CD4-positive, alpha-beta T cell treated with Interferon alpha-2 for 1 hour (primary cell): Measurements from ENCODE around the gene DLD.
"Not testable (repeated sequence)": the region's sequence is repeated elsewhere in the genome, so short reads cannot be mapped to it uniquely, and the experiment has no call there.

Experiments
- DNase-seq, 2 donors: peaks; one replicate each; pipeline ENCODE4 v3.0.0-alpha.2; 2020 to 2022

The DLD gene

GRCh38 chr7:107890962-107891635 is at the start of gene DLD:
DLD (plus strand) TSS chr7:107891183; CDS start chr7:107891251, 68 bp downstream.
- DNase-seq = peak; percentile 90 to 94

GRCh38 chr7:107842213-107842612 is 48.8 kb upstream of the DLD start:
- no peak for DNase-seq

- DNase-seq = no peak
Observed at GRCh38 chr7:107843184-107843583, 47.8 kb upstream of the DLD start.

- no peak for DNase-seq
Observed at GRCh38 chr7:107846324-107846723, 44.7 kb upstream of the DLD start.

GRCh38 chr7:107847168-107847835 is 43.7 kb upstream of the DLD start:
- no peak for DNase-seq

- not testable (repeated sequence) for DNase-seq
Observed at GRCh38 chr7:107847836-107848175, 43.2 kb upstream of the DLD start.

GRCh38 chr7:107848211-107848610 is 42.8 kb upstream of the DLD start:
- not testable (repeated sequence) for DNase-seq

GRCh38 chr7:107850216-107850615 is 40.8 kb upstream of the DLD start:
- DNase-seq = no peak

- no peak for DNase-seq
Observed at GRCh38 chr7:107850643-107851042, 40.3 kb upstream of the DLD start.

GRCh38 chr7:107854454-107854853 is 36.5 kb upstream of the DLD start:
- DNase-seq = no peak

GRCh38 chr7:107854989-107855388 is 36.0 kb upstream of the DLD start:
- DNase-seq = no peak

- DNase-seq = peak in 1 of 2 donors; percentile 48
Observed at GRCh38 chr7:107856806-107857540, 34.0 kb upstream of the DLD start.

- no peak for DNase-seq
Observed at GRCh38 chr7:107857541-107857912, 33.5 kb upstream of the DLD start.

- no peak for DNase-seq
Observed at GRCh38 chr7:107858280-107858679, 32.7 kb upstream of the DLD start.

GRCh38 chr7:107860279-107860961 is 30.6 kb upstream of the DLD start:
- no peak for DNase-seq

- no peak for DNase-seq
Observed at GRCh38 chr7:107860981-107861652, 29.9 kb upstream of the DLD start.

- DNase-seq = no peak
Observed at GRCh38 chr7:107865956-107866775, 24.8 kb upstream of the DLD start.

- no peak for DNase-seq
Observed at GRCh38 chr7:107867858-107868466, 23.0 kb upstream of the DLD start.

- no peak for DNase-seq
Observed at GRCh38 chr7:107870427-107871000, 20.5 kb upstream of the DLD start.

GRCh38 chr7:107874111-107874510 is 16.9 kb upstream of the DLD start:
- DNase-seq = no peak
